Neural cell (in vitro differentiated cells): ENCODE measurements around the gene CNTN4. TPM values are rescaled to one million over a fixed set of nuclear protein-coding genes. Genes with fewer than 3 reads are reported as not detected.

ENCODE experiments used
- H2AFZ ChIP-seq: fragments of 200-600, 300-800 bp; sonication (generic), shearing (Covaris generic); 2 replicates; pipeline ENCODE4 v1.6.0; 2014; ENCODE audit warnings: low read depth, mild to moderate bottlenecking, antibody characterized with exemption, low read length, moderate library complexity
- H3F3A ChIP-seq: fragments of 200-600 bp; shearing (Covaris generic); 2 replicates; pipeline ENCODE4 v1.6.1; 2016; ENCODE audit warnings: mild to moderate bottlenecking, moderate library complexity, mixed read lengths, antibody characterized with exemption, low read length; ENCODE audit not compliant: insufficient read depth, poor library complexity, severe bottlenecking
- H3K27ac ChIP-seq: fragments of 200-600, 300-800 bp; sonication (generic), shearing (Covaris generic); 2 replicates; pipeline ENCODE4 v1.5.1; 2014; ENCODE audit warnings: mild to moderate bottlenecking, low read length, moderate library complexity
- H3K27me3 ChIP-seq: fragments of 300-800, 200-600 bp; sonication (generic), shearing (Covaris generic); 2 replicates; pipeline ENCODE4 v1.6.0; 2014; ENCODE audit warnings: mild to moderate bottlenecking, low read depth, low read length, moderate library complexity; ENCODE audit not compliant: insufficient read depth
- H3K36me3 ChIP-seq: fragments of 300-800, 200-600 bp; sonication (generic), shearing (Covaris generic); 2 replicates; pipeline ENCODE4 v1.5.1; 2014; ENCODE audit warnings: mild to moderate bottlenecking, antibody characterized with exemption, low read length, moderate library complexity; ENCODE audit not compliant: insufficient read depth
- H3K4me2 ChIP-seq: fragments of 300-800, 200-600 bp; sonication (generic), shearing (Covaris generic); 2 replicates; pipeline ENCODE4 v1.6.0; 2014; ENCODE audit warnings: mild to moderate bottlenecking, low read length
- H3K4me3 ChIP-seq: fragments of 300-800, 200-600 bp; sonication (generic), shearing (Covaris generic); 2 replicates; pipeline ENCODE4 v1.5.1; 2014; ENCODE audit warnings: mild to moderate bottlenecking, low read length, moderate library complexity
- H3K79me2 ChIP-seq: fragments of 200-600 bp; shearing (Covaris generic); replicated peaks from 2 replicates; pipeline ENCODE4 v1.6.0; 2014; ENCODE audit warnings: mild to moderate bottlenecking, low read length, moderate library complexity; ENCODE audit not compliant: insufficient read depth
- H3K9ac ChIP-seq: fragments of 300-800, 200-600 bp; sonication (generic), shearing (Covaris generic); 2 replicates; pipeline ENCODE4 v1.6.1; 2016; ENCODE audit warnings: mild to moderate bottlenecking, low read length, mixed read lengths
- H3K9me2 ChIP-seq: fragments of 200-600 bp; shearing (Covaris generic); 2 replicates; pipeline ENCODE4 v1.6.1; 2016; ENCODE audit warnings: mild to moderate bottlenecking, low read length, mixed read lengths; ENCODE audit not compliant: insufficient read depth
- H3K9me3 ChIP-seq: fragments of 200-600, 300-800 bp; sonication (generic), shearing (Covaris generic); 2 replicates; pipeline ENCODE4 v1.6.1; 2016; ENCODE audit warnings: mild to moderate bottlenecking, mixed run types, low read length, moderate library complexity, mixed read lengths
- H4K20me1 ChIP-seq: fragments of 200-600 bp; shearing (Covaris generic); 2 replicates; pipeline ENCODE4 v1.6.1; 2016; ENCODE audit warnings: mild to moderate bottlenecking, mixed run types; ENCODE audit not compliant: insufficient read depth
- CTCF ChIP-seq: fragments of 450-650 bp; IDR thresholded peaks from 2 replicates; pipeline ENCODE4 v1.5.1; 2014; ENCODE audit warnings: antibody characterized with exemption, mild to moderate bottlenecking, moderate library complexity; ENCODE audit not compliant: poor library complexity, severe bottlenecking
- EP300 ChIP-seq: fragments of 450-650 bp; conservative IDR thresholded peaks from 2 replicates; pipeline ENCODE4 v1.6.1; 2014; ENCODE audit warnings: antibody characterized with exemption, mild to moderate bottlenecking, moderate library complexity; ENCODE audit not compliant: poor library complexity, severe bottlenecking
- EZH2 ChIP-seq: fragments of 200-600, 300-800 bp; shearing (Covaris generic), sonication (generic); IDR thresholded peaks from 2 replicates; pipeline ENCODE4 v1.6.1; 2014; ENCODE audit warnings: antibody characterized with exemption, low read length, borderline replicate concordance, mild to moderate bottlenecking; ENCODE audit not compliant: insufficient read depth, poor library complexity, severe bottlenecking
- MXI1 ChIP-seq: fragments of 450-650 bp; conservative IDR thresholded peaks from 2 replicates; pipeline ENCODE4 v1.6.1; 2014; ENCODE audit warnings: antibody characterized with exemption, mild to moderate bottlenecking; ENCODE audit not compliant: poor library complexity, severe bottlenecking
- POLR2AphosphoS5 ChIP-seq: IDR thresholded peaks from 2 replicates; pipeline ENCODE4 v1.6.1; 2012
- RAD21 ChIP-seq: fragments of 450-650 bp; conservative IDR thresholded peaks from 2 replicates; pipeline ENCODE4 v1.6.1; 2014; ENCODE audit warnings: antibody characterized with exemption, mild to moderate bottlenecking, moderate library complexity
- REST ChIP-seq: IDR thresholded peaks from 2 replicates; pipeline ENCODE4 v1.6.1; 2012; ENCODE audit warnings: borderline replicate concordance
- SMC3 ChIP-seq: fragments of 450-650 bp; conservative IDR thresholded peaks from 2 replicates; pipeline ENCODE4 v1.6.1; 2014; ENCODE audit warnings: antibody characterized with exemption, mild to moderate bottlenecking, moderate library complexity; ENCODE audit not compliant: poor library complexity
- TAF1 ChIP-seq: IDR thresholded peaks from 2 replicates; pipeline ENCODE4 v1.6.1; 2012; ENCODE audit warnings: low read depth
- polyA plus RNA-seq: library from polyadenylated mRNA; depleted of rRNA; stranded (reverse); fragments of >200 nt; gene quantifications from 2 replicates; pipeline ENCODE4 v1.2.3, GENCODE V29; 2014

The CNTN4 gene
- polyA plus RNA-seq, 1 donor from 2014 or later = 10.6 TPM

DNA sequence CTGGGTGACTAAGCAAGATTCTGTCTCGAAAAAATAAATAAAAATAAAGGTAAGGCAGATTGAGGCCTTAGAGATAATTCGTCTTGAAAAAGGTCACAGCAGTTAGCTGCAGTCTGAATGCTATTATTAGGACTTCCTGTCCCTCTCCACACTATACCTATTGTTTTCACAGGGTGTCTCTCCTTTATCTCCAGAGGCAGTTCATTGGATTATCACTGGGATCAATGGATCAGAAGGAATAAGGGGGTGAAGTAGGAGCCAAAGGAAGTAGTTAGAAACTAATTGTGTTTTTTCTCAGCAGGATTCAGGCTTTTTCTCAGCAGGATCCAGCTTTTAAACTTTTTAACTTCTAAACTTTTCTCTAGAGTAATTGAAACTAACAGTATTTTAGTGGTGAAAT, 684.6 kb downstream of the CNTN4 start:
- H3K9ac ChIP-seq = no peak overlapping the region
- no peaks in the 10 kb centered on the region for H3K9me3 ChIP-seq
- no peaks in the 10 kb centered on the region for H3K9me2 ChIP-seq
- H3K27ac ChIP-seq = no peak overlapping the region
- H3K79me2 ChIP-seq = no peaks in the 10 kb centered on the region
- no peak overlapping the region for H3K4me3 ChIP-seq
- TF ChIP-seq REST (no peak), TAF1 (no peak), RAD21 (no peak), MXI1 (no peak)
- H2AFZ ChIP-seq = no peak overlapping the region
- no peaks in the 10 kb centered on the region for H4K20me1 ChIP-seq
- no peaks in the 10 kb centered on the region for H3F3A ChIP-seq
- H3K27me3 ChIP-seq = no peaks in the 10 kb centered on the region
- no peaks in the 10 kb centered on the region for H3K36me3 ChIP-seq
- no peak overlapping the region for H3K4me2 ChIP-seq

GRCh38 chr3:2784627-2785026, 686.0 kb downstream of the CNTN4 start:
- Histone ChIP-seq H3K27me3 (no peaks in the 10 kb centered on the region), H3K9me2 (no peaks in the 10 kb centered on the region), H3K9me3 (no peaks in the 10 kb centered on the region), H3K79me2 (no peaks in the 10 kb centered on the region), H3K4me3 (no peak overlapping the region), H2AFZ (no peak overlapping the region), H4K20me1 (no peaks in the 10 kb centered on the region), H3F3A (no peaks in the 10 kb centered on the region), H3K9ac (no peak overlapping the region), H3K36me3 (no peaks in the 10 kb centered on the region), H3K27ac (no peak overlapping the region), H3K4me2 (no peak overlapping the region)
- no peak for TF ChIP-seq REST
- TF ChIP-seq POLR2AphosphoS5 = no peak
- TF ChIP-seq TAF1 = no peak
- no peak for TF ChIP-seq CTCF
- no peak for TF ChIP-seq SMC3
- no peak for TF ChIP-seq MXI1
- TF ChIP-seq EZH2 = no peak
- TF ChIP-seq EP300 = no peak
- no peak for TF ChIP-seq RAD21
